Esophagus muscularis mucosa (tissue), 3 donors: ENCODE data around the gene L3MBTL4.

Experiments
- POLR2A ChIP-seq: fragments of 450-650 bp; IDR thresholded peaks from one replicate; pipeline ENCODE4 v1.6.1; 2017; ENCODE audit warnings: antibody characterized with exemption, moderate library complexity, mild to moderate bottlenecking, low read depth
- POLR2AphosphoS5 ChIP-seq, 2 donors: sonication (generic); formaldehyde crosslinking; IDR thresholded peaks; one replicate each; pipeline ENCODE4 v1.6.1; 2017; ENCODE audit warnings: antibody characterized with exemption in 2 of 2
- TF ChIP-seq, protein P1 (sequence below), 3 experiments: fragments of 200-600 bp in 2 of 3; fragments of 450-650 bp in 1 of 3; sonication (generic) in 2 of 3; IDR thresholded peaks; one replicate each; pipeline ENCODE4 v1.5.1; 2017 to 2019; ENCODE audit warnings: antibody characterized with exemption in 3 of 3, mild to moderate bottlenecking in 2 of 3, moderate library complexity in 1 of 3

DNA sequence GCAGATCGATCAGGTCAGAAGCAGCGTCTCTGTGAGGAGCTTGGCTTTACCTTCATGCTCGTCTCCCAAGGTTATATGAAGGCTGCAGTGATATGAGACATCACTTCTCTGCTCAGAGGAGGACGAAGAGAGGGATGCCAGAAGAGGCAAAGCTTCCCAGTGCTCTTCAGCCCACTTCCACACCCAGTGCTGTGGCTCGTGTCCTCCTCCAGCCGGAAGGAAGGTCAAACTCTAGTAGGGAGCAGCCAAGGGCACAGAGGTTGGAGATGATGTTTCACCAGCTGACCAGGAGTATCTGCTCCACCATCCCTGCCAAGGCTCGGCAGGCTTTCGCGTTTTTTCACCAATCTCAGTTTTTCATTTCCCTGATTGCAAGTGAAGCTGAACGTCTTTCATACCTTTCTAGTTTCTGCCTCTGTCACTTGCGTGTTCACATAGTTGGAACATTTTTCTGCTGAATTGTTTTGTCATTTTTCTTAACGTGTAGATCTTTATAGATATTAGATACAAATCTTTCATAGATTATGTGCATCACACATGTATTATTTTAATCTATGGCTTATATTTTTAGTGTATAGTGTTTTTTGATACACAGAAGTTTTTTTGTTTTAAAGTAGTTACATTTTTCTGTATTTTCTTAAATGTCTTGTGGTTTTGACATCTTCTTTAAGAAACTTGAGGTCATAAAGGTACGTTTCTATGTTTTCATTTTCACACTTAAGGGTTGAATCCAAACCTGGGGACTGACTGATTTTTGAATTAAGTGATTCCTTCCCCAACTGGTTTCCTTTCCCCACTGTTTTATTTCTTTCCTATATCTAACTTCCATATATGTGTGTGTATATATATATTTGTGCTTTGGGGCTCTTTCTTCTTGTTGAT, 23.5 kb upstream of the L3MBTL4 start:
- TF ChIP-seq POLR2A (no peak), POLR2AphosphoS5 (IDR thresholded peaks at IDR 0.05) (no peak)
- TF ChIP-seq, protein P1, sequence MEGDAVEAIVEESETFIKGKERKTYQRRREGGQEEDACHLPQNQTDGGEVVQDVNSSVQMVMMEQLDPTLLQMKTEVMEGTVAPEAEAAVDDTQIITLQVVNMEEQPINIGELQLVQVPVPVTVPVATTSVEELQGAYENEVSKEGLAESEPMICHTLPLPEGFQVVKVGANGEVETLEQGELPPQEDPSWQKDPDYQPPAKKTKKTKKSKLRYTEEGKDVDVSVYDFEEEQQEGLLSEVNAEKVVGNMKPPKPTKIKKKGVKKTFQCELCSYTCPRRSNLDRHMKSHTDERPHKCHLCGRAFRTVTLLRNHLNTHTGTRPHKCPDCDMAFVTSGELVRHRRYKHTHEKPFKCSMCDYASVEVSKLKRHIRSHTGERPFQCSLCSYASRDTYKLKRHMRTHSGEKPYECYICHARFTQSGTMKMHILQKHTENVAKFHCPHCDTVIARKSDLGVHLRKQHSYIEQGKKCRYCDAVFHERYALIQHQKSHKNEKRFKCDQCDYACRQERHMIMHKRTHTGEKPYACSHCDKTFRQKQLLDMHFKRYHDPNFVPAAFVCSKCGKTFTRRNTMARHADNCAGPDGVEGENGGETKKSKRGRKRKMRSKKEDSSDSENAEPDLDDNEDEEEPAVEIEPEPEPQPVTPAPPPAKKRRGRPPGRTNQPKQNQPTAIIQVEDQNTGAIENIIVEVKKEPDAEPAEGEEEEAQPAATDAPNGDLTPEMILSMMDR (IDR thresholded peaks at IDR 0.05), result no peak
